Suprapubic skin (tissue), 4 donors: Measurements from ENCODE around the gene KCNT1.

ENCODE experiments used
- EP300 ChIP-seq: sonication (generic); formaldehyde crosslinking; IDR thresholded peaks from one replicate; pipeline ENCODE4 v1.6.1; 2017; ENCODE audit warnings: antibody characterized with exemption
- POLR2A ChIP-seq, 2 donors: fragments of 450-650 bp; IDR thresholded peaks; one replicate each; pipeline ENCODE4 v1.6.1; 2017; ENCODE audit warnings: antibody characterized with exemption in 2 of 2, mild to moderate bottlenecking in 2 of 2, moderate library complexity in 2 of 2
- POLR2AphosphoS5 ChIP-seq, 3 donors: sonication (generic); formaldehyde crosslinking; IDR thresholded peaks; one replicate each; pipeline ENCODE4 v1.6.1; 2017; ENCODE audit warnings: antibody characterized with exemption in 3 of 3
- TF ChIP-seq, protein P1 (sequence below), 2 donors: fragments of 200-600 bp in 1 of 2; fragments of 450-650 bp in 1 of 2; sonication (generic) in 1 of 2; IDR thresholded peaks; one replicate each; pipeline ENCODE4 v1.5.1; 2016 to 2019; ENCODE audit warnings: antibody characterized with exemption in 2 of 2, mild to moderate bottlenecking in 1 of 2, moderate library complexity in 1 of 2

DNA sequence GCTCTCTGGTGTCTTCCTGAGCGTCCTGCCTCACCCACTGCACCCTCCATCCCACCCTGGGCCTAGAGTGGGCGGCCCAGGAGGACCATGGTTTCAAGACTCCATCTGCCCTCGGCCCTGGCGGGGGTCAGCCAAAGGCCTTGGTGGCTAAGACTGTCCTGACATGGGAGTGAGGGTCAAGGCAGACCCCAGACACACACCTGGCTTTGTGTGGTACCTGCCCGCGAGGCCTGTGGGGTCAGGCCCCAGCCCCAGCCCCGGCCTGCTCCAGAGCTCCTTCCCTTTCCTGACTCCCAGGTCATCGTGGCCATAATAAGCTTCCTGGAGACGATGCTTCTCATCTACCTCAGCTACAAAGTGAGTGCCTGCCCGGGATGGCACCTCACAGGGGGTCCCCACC lies 54.6 kb downstream of the KCNT1 start:
- no peak for TF ChIP-seq EP300
- TF ChIP-seq, protein P1, sequence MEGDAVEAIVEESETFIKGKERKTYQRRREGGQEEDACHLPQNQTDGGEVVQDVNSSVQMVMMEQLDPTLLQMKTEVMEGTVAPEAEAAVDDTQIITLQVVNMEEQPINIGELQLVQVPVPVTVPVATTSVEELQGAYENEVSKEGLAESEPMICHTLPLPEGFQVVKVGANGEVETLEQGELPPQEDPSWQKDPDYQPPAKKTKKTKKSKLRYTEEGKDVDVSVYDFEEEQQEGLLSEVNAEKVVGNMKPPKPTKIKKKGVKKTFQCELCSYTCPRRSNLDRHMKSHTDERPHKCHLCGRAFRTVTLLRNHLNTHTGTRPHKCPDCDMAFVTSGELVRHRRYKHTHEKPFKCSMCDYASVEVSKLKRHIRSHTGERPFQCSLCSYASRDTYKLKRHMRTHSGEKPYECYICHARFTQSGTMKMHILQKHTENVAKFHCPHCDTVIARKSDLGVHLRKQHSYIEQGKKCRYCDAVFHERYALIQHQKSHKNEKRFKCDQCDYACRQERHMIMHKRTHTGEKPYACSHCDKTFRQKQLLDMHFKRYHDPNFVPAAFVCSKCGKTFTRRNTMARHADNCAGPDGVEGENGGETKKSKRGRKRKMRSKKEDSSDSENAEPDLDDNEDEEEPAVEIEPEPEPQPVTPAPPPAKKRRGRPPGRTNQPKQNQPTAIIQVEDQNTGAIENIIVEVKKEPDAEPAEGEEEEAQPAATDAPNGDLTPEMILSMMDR (IDR thresholded peaks at IDR 0.05), result no peak
- TF ChIP-seq POLR2AphosphoS5 (IDR thresholded peaks at IDR 0.05), result no peak
- TF ChIP-seq POLR2A (IDR thresholded peaks at IDR 0.05), result no peak
